ENCODE measurements around the gene SGMS1.

Gene SGMS1

DNA sequence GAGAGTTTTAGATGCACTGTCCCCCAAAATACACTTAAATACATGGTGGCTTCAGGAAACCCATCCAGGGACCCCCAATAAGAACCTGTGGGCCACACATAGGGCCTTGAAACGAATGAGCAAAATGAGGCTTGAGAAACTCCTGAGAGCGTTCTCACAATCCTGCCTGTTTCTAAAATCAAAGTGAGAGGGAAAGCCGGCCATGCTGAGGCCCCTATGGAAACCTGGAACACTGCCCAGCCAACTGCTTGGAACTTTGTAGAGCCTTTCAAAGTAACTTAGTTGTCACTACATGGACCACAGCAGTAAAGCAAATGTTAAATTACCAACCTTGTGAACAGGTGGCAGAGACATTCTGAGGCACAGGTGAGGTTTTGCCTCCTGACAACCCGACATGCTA lies 13.4 kb downstream of the SGMS1 start:
- no peak overlapping the region for H3K4me3 ChIP-seq (ENCODE audit: low read length)
- H3K4me2 ChIP-seq (ENCODE audit: low read length), result no peak overlapping the region
- H3K4me1 ChIP-seq (ENCODE audit: control insufficient read depth, low read length), result peaks cover 15% of the 10 kb centered on the region
- no peak overlapping the region for H3K27ac ChIP-seq (ENCODE audit: low read depth, low read length)
- H3K36me3 ChIP-seq (ENCODE audit: control insufficient read depth, low read length), result no peaks in the 10 kb centered on the region
- H4K20me1 ChIP-seq (ENCODE audit: control insufficient read depth, insufficient read depth, low read depth, low read length), result peaks cover 2% of the 10 kb centered on the region; the same call in 1 of the 2 replicates
- TF ChIP-seq, protein P1, sequence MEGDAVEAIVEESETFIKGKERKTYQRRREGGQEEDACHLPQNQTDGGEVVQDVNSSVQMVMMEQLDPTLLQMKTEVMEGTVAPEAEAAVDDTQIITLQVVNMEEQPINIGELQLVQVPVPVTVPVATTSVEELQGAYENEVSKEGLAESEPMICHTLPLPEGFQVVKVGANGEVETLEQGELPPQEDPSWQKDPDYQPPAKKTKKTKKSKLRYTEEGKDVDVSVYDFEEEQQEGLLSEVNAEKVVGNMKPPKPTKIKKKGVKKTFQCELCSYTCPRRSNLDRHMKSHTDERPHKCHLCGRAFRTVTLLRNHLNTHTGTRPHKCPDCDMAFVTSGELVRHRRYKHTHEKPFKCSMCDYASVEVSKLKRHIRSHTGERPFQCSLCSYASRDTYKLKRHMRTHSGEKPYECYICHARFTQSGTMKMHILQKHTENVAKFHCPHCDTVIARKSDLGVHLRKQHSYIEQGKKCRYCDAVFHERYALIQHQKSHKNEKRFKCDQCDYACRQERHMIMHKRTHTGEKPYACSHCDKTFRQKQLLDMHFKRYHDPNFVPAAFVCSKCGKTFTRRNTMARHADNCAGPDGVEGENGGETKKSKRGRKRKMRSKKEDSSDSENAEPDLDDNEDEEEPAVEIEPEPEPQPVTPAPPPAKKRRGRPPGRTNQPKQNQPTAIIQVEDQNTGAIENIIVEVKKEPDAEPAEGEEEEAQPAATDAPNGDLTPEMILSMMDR (IDR thresholded peaks at IDR 0.05; ENCODE audit: low read depth, low read length, poor library complexity, severe bottlenecking), result no peak
- TF ChIP-seq EZH2phosphoT487 (IDR thresholded peaks at IDR 0.05; ENCODE audit: borderline replicate concordance, low read length), result no peak
- no peaks in the 10 kb centered on the region for H3K27me3 ChIP-seq (ENCODE audit: control insufficient read depth, low read length)
- H3K79me2 ChIP-seq (ENCODE audit: control insufficient read depth, low read length), result peaks cover 27% of the 10 kb centered on the region
- H3K9me2 ChIP-seq (replicated peaks; ENCODE audit: control insufficient read depth, low read length), result no peaks in the 10 kb centered on the region
- H3K9me3 ChIP-seq (ENCODE audit: control insufficient read depth, insufficient read depth, low read length), result no peaks in the 10 kb centered on the region
- H3F3A ChIP-seq (ENCODE audit: control insufficient read depth, insufficient read depth), result no peaks in the 10 kb centered on the region

DNA sequence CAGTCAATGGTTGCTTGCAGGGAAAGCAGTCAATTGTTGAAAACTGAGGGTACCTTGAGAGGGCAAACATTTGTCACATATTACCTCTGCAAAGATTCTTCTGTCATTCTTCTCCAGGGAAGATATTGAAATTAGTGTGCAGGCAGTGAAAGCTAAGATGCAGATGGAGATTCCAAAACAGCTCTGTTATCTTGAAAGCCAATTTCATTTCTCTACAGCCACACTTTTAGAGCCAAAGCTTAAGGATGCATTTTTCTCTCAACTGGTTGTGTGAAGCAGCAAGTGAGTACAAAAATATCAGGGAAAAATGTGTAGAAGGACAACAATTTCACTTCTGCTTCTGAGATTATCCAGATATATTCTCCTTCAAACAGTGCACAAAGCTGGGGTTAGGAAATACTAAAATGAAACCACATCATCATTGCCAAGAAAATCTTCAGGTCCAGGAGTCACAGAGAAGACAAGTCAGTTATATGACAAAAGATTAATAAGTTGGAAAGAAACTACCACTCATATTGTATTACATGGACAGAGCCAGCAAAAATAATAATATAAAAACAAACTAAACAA lies 16.3 kb downstream of the SGMS1 start:
- Histone ChIP-seq H4K20me1 (ENCODE audit: control insufficient read depth, insufficient read depth, low read depth, low read length) (peaks cover 9% of the 10 kb centered on the region), H3K27me3 (ENCODE audit: control insufficient read depth, low read length) (no peaks in the 10 kb centered on the region), H3K4me2 (ENCODE audit: low read length) (no peak overlapping the region), H3K4me3 (ENCODE audit: low read length) (no peak overlapping the region), H3K9me3 (ENCODE audit: control insufficient read depth, insufficient read depth, low read length) (no peaks in the 10 kb centered on the region), H3F3A (ENCODE audit: control insufficient read depth, insufficient read depth) (no peaks in the 10 kb centered on the region), H3K27ac (ENCODE audit: low read depth, low read length) (no peak overlapping the region), H3K36me3 (ENCODE audit: control insufficient read depth, low read length) (no peaks in the 10 kb centered on the region), H3K4me1 (ENCODE audit: control insufficient read depth, low read length) (peaks cover 26% of the 10 kb centered on the region), H3K9me2 (replicated peaks; ENCODE audit: control insufficient read depth, low read length) (no peaks in the 10 kb centered on the region), H3K79me2 (ENCODE audit: control insufficient read depth, low read length) (peaks cover 25% of the 10 kb centered on the region)
- TF ChIP-seq EZH2phosphoT487 (IDR thresholded peaks at IDR 0.05; ENCODE audit: borderline replicate concordance, low read length), result no peak
- TF ChIP-seq, protein P1 (IDR thresholded peaks at IDR 0.05; ENCODE audit: low read depth, low read length, poor library complexity, severe bottlenecking), result no peak

DNA sequence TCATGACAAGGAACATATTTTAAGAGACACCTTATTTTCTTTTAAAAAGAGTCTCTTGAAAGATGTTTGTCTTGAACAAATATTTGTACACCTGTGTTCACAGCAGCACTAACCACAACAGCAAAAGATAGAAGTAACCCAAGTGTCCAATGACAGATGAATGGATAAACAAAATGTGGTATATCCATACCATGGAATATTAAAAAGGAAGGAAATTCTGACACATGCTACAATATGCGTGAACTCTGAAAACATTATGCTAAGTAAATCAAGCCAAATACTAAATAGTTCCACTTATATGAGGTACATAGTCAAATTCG lies 17.8 kb downstream of the SGMS1 start:
- Histone ChIP-seq H3K27ac (ENCODE audit: low read depth, low read length) (no peak overlapping the region), H3K4me3 (ENCODE audit: low read length) (no peak overlapping the region), H3K4me2 (ENCODE audit: low read length) (no peak overlapping the region), H4K20me1 (ENCODE audit: control insufficient read depth, insufficient read depth, low read depth, low read length) (peaks cover 9% of the 10 kb centered on the region), H3K4me1 (ENCODE audit: control insufficient read depth, low read length) (peaks cover 26% of the 10 kb centered on the region), H3K9me2 (replicated peaks; ENCODE audit: control insufficient read depth, low read length) (no peaks in the 10 kb centered on the region), H3K79me2 (ENCODE audit: control insufficient read depth, low read length) (peaks cover 21% of the 10 kb centered on the region), H3K27me3 (ENCODE audit: control insufficient read depth, low read length) (no peaks in the 10 kb centered on the region), H3F3A (ENCODE audit: control insufficient read depth, insufficient read depth) (no peaks in the 10 kb centered on the region), H3K36me3 (ENCODE audit: control insufficient read depth, low read length) (no peaks in the 10 kb centered on the region), H3K9me3 (ENCODE audit: control insufficient read depth, insufficient read depth, low read length) (no peaks in the 10 kb centered on the region)
- TF ChIP-seq, protein P1 (IDR thresholded peaks at IDR 0.05; ENCODE audit: low read depth, low read length, poor library complexity, severe bottlenecking), result no peak
- TF ChIP-seq EZH2phosphoT487 (IDR thresholded peaks at IDR 0.05; ENCODE audit: borderline replicate concordance, low read length), result no peak

All from DOHH2 (cell line).